Measurements from ENCODE around the gene ETV6.

The ETV6 gene

GRCh38 chr12:11812586-11813437 lies 163.3 kb downstream of the ETV6 start:
- DNase-seq = peak; percentile 54

- DNase-seq = no peak
Observed at GRCh38 chr12:11813438-11813813, 164.0 kb downstream of the ETV6 start.

- DNase-seq = no peak
Observed at GRCh38 chr12:11814374-11814773, 164.9 kb downstream of the ETV6 start.

- no peak for DNase-seq
Observed at GRCh38 chr12:11815397-11815796, 165.9 kb downstream of the ETV6 start.

- no peak for DNase-seq
Observed at GRCh38 chr12:11819643-11820042, 170.2 kb downstream of the ETV6 start.

- DNase-seq = no peak
Observed at GRCh38 chr12:11820476-11820875, 171.0 kb downstream of the ETV6 start.

- no peak for DNase-seq
Observed at GRCh38 chr12:11821386-11822080, 172.1 kb downstream of the ETV6 start.

- no peak for DNase-seq
Observed at GRCh38 chr12:11822081-11822834, 172.8 kb downstream of the ETV6 start.

- no peak for DNase-seq
Observed at GRCh38 chr12:11823043-11823442, 173.6 kb downstream of the ETV6 start.

- DNase-seq = no peak
Observed at GRCh38 chr12:11823593-11823992, 174.1 kb downstream of the ETV6 start.

GRCh38 chr12:11824069-11824468 lies 174.6 kb downstream of the ETV6 start:
- DNase-seq = no peak

- no peak for DNase-seq
Observed at GRCh38 chr12:11824736-11825135, 175.3 kb downstream of the ETV6 start.

- no peak for DNase-seq
Observed at GRCh38 chr12:11825278-11825677, 175.8 kb downstream of the ETV6 start.

GRCh38 chr12:11826574-11826973 lies 177.1 kb downstream of the ETV6 start:
- DNase-seq = no peak

- no peak for DNase-seq
Observed at GRCh38 chr12:11827091-11828061, 177.9 kb downstream of the ETV6 start.

- DNase-seq = no peak
Observed at GRCh38 chr12:11829764-11830194, 180.3 kb downstream of the ETV6 start.

- DNase-seq = no peak
Observed at GRCh38 chr12:11830307-11830801, 180.9 kb downstream of the ETV6 start.

GRCh38 chr12:11832093-11832492 lies 182.6 kb downstream of the ETV6 start:
- DNase-seq = no peak

- DNase-seq = no peak
Observed at GRCh38 chr12:11833174-11833895, 183.9 kb downstream of the ETV6 start.

GRCh38 chr12:11834104-11834812 lies 184.8 kb downstream of the ETV6 start:
- DNase-seq = no peak

GRCh38 chr12:11834931-11835330 lies 185.5 kb downstream of the ETV6 start:
- DNase-seq = no peak

Data from left hindlimb (tissue), 1 donor.